NCI-H748 treated with DMSO at 0.1 percent for 48 hours (cell line): ENCODE results near the gene COX6A2.
A peak's percentile ranks its signal among the peaks of the same experiment; 100 is the strongest.

Experiments used
- DNase-seq: peaks from one replicate; lab custom pipeline; 2025; lab: John Stamatoyannopoulos, UW

COX6A2 gene

DNA sequence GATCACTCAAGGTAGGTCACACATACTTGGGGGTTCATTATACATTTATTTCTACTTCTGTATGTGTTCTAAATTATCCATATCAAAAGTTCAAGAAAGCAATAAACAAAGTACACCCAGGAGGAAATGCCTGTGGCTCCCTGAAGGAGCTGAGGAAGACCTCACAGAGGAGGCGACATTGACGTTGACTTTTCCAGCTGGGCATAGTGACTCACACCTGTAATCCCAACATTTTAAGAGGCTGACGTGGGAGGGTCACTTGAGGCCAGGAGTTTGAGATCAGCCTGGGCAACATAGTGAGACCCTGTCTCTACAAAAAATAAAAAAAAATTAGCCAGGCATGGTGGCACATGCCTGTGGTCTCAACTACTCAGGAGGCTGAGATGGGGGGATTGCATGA, 18.7 kb downstream of the COX6A2 start:
- no peak for DNase-seq

DNA sequence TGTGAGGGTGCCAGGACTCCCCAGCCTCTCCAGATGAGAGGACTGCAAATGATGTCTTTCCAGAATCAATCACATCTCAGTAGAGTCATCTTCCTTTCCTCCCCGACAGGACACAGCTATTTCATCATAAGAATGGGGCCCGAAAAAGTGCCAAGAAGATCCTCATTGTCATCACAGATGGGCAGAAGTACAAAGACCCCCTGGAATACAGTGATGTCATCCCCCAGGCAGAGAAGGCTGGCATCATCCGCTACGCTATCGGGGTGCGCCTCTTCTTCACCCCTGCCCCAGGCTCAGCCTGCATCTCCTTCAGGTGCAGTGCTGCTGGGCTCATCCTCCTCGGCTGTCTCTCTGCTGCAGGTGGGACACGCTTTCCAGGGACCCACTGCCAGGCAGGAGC, 20.8 kb downstream of the COX6A2 start:
- DNase-seq, result no peak

DNA sequence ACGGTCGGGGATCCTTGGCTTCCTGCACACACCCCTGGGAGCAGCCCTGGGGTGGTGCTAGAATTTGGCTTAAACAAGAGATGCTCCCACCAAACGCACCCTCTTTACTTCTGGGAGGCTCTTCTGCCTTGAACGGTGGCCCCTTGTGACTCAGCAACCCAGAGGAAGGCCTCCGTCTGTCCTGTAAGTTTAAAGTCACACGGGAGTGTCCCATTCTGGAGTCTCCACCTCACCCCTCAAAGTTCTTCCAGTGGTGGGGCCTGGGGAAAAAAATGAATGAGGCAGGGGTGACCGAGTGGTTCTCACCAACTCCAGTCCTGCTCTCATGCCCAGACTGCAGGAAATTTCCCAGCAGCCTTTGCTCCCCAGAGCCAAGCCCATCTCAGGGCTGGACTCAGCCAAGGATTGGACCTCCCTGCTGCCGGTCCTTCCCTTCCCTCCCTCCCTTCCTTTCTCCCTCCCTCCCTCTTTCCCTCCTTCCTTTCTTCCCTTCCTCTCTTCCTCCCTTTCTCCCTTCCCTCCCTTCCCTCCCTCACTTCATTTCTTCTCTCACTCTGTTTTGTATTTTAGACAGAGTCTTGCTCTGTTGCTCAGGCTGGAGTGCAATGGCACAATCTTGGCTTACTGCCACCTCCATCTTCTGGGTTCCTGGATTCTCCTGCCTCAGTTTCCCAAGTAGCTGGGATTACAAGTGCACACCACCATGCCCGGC, 23.7 kb downstream of the COX6A2 start:
- DNase-seq, result no peak

DNA sequence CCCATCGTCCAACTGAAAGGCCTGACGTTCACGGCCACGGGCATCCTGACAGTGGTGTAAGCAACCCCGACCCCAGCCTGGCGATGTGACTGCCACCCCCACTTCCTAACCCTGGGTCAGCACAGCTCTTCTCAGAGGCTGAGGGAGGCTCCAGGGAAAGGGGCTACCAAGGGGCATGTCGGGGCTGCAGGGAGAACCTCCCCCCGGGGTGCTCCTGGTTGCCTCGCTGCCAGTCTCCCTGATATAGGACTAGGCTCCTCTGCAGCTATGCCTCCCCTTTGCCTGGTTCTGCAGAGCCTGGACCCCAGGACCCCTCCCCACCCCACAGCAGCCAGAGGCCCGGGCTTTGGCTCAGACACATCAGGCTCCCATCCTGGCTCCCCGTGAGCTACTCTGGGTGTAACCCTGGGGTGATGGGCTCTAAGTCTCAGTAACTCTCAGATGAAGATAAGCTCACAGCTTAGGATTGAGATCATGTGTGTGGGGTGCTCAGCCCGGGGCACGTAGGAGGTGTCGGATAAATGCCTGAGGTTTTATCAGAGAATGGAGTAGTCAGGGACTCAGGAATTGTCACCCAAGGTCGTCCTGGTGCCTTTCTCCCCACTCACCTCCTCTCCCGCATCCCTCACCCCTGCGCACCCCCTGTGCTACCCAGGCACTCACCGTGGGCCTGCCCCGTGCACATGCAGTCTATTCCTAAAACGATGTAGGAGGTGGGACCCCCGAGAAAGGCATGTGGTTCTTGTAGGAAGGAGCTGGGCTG, 24.4 kb downstream of the COX6A2 start:
- DNase-seq, result no peak

DNA sequence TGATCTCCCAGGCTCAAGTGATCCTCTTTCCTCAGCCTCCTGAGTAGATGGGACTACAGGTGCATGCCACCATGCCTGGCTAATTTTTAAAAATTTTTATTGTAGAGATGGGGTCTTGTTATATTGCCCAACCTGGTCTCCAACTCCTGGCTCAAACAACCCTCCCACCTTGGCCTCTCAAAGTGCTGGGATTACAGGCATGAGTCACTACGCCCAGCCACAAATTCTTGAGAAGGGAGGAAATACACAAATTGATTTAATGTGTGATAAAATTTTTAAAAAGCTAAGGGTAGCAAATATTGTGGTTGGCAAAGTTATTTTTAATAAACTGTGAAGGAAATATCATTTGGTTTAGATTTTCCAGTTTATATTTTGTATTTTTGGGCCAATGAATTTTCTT, 25.5 kb downstream of the COX6A2 start:
- DNase-seq, result no peak

DNA sequence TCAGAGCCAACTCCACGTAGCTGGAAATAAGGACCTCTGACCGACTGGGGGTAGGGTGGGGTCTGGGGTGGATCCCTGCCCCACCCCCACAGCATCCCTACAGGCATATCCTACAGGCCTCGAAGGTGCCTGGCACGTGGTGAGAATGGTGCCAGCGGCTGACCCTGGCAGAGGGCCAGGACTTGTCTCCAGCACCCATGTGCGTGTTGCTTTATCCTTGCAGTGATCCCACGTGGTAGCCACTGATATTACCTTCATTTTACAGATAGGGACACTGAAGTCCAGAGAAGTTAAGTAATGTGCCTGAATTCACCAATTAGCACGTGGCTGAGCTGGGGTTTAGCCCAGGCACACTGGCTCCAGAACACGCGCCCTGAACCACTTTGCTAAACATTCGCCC, 26.7 kb downstream of the COX6A2 start:
- DNase-seq, result no peak

DNA sequence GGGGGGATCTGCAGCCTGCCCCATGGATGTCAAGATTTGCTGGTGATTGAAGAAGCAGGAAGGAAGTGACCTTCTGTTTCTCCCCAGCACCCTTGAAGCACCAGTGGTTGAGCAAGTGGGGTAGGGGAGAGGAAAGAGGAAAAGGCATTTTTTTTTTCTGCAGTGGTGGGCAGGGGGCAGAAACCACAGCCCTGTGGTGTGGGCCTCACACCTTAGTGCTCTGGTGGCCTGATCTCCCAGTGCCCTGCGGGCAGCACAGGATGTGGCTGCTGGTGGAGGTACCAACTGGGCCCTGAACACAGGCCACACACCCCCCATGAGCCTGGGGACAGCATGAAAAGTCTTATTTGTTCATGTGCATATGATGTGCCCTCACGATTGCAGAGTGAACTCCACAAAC, 28.0 kb downstream of the COX6A2 start:
- DNase-seq, result no peak

DNA sequence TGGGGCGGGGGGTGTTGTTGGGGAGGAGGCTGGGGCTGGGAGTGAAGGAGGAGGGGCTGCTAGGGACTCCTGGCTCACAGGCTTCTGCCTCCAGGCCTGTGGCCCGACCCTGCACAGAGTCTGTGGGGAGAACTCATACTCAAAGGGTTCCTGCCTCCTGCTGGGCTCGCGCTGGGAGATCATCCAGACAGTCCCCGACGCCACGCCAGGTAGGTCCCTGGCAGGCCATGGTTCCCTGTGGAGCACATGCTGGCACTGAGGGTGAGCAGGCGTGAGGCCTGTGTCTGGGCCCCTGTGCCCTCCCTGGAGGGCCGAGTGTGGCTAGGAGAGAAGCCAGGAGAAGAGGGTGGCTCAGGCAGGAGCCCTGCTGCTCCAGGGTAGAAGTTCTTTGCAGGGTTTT, 30.5 kb downstream of the COX6A2 start:
- DNase-seq, result no peak

DNA sequence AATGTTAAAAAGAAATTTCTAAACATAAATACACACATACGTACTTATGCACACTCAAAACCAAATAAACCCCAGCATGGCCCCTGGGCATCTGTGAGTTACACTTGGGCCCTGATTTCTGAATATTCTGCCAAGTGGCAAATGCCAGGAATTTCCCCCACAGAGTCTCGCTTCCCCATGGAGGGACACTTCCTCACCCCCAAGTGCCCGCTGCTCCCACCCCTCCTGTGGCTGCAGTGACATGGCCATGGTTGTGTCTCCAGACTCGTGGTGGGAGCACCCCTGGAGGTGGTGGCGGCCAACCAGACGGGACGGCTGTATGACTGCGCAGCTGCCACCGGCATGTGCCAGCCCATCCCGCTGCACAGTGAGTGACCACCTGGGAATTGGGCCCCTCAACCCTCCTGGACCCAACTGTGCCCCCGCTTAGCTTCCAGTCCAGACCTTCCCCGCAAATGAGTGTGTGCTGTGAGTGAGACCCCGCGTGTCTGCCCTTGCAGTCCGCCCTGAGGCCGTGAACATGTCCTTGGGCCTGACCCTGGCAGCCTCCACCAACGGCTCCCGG, 31.0 kb downstream of the COX6A2 start:
- DNase-seq, result no peak

DNA sequence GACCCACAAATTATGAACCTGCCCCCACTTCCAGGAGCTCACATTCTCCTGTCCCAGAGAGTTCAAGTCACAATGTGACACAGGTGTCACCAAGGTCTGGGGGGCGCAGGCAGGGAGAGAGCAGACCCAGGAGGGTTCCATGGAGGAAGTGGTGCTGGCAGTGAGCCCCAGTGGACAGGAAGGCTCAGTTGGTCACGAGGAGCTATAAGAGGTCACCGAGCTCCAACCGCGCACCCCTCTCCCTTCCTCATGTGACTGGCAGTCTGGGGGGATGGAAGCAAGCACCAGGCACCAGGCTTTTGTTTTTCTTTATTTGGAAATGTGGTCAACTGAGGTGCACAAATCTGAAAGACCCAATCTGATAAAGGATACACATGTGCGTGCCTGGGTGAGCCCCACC, 32.5 kb downstream of the COX6A2 start:
- DNase-seq, result no peak

DNA sequence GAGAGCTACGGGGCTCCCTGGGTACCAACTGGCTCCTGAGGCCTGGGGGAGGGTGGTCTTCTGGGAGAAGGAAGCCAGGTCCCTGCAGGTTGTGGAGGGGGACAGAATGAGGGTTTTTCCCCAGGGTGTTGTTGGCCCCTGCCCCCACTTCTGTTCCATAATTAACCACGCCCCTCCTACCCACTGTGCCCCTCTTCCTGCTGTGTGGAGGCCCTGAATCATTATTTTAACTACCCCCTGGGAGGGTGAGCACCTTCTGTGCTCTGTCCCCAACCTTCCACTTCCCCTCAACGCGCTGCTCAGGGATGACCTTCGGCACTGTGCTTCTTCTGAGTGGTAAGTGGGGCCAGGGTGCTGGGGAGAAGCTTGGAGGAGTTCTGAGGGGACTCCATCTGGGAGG, 35.1 kb downstream of the COX6A2 start, which contains the start of gene ITGAD:
ITGAD (plus strand) TSS at position 280 of the 400 bp plus-strand sequence; CDS start at position 306, 26 bp downstream.
- no peak for DNase-seq

DNA sequence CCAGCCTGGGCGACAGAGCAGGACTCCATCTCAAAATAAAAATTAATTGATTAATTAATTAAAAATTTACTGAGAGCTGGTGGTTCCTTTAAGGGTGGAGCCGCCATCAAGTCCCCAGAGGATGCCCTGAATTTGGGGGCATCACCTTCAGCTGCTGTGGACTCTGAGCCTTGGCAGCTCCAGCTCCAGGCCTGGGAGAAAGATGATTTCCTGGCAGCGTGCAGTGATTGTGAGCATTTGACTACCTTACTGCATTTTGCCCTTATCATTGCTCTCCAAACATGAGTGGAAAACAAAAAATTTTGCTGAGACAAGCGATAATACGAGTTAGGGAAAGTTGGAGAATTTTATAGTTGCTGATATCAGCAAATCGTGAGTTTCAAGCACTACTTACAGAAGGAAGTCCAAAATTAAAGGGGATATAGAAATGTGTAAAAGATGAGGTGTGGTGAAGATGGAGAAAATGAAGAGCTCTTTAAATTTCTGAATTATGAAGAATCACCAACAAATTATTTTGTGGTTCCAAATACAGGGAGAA, 37.6 kb downstream of the COX6A2 start:
- DNase-seq, result no peak

DNA sequence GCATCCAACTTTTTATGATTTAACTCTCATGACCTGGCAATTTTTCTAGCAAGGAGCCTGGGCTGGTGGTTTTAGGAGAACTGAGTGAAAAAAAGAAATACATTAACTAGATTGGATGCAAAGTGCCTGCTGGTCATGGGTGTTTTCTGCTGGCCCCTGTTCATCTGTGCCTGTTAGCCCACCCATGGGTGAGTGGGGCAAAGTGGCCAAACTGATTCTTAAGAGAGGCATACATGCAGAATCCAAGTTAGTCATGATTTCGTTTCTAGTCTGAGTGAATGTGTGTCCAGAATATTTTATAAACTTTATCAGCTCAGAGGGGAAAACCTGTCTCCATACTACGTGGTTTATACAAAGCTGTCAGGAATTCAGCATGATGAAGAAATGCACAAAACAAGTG, 39.6 kb downstream of the COX6A2 start:
- no peak for DNase-seq

DNA sequence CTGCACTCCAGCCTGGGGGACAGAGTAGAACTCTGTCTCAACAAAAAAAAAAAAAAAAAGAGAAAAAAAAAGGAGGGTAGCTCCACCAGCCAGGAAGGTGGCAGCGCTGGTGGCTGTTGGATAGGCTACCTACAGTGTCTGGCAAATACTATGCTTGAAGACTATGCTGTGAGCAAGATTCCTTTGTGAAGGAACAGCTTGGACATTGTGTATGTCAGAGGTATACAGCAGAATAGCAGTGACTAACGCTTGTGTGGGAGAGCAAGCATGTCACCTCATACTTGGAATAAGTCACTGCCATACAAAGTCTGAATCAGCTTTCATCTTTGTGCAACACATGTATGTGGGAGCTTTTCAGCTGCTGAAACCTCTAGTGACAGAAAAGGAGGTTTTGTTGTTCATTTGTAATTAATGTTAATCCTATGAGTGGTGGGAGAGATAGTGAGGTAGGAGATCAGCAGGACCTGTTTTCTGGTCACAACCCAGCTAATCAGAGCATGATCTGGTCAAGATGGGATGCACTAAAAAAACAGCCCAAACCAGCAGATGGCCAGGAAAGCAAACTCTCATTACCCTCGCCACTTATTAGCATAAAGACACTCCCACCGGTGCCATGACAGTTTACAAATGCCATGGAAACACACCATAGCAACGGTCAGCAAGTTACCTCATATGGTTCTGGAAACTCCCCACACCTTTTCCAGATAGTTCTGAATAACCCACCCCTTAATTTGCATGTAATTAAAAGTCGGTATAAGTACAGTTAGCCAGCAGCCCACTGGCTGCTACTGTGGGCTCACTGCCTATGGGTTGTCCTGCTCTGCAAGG, 41.8 kb downstream of the COX6A2 start:
- DNase-seq, result no peak

DNA sequence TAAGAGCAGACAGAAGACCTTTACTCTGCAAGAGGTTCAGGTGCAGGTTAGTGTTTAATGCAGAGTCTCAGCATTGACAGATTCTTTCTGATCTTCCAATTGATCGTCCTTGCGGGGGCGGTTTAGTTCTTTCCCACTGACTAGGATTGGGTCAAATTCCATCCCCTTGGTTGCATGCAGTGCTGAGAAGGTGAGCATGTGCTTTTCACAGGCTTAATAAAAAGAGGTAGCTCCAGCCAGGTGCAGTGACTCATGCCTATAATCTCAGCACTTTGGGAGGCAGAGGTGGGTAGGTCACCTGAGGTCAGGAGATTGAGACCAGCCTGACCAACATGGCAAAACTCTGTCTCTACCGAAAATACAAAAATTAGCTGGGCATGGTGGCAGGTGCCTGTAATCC, 42.5 kb downstream of the COX6A2 start:
- no peak for DNase-seq

DNA sequence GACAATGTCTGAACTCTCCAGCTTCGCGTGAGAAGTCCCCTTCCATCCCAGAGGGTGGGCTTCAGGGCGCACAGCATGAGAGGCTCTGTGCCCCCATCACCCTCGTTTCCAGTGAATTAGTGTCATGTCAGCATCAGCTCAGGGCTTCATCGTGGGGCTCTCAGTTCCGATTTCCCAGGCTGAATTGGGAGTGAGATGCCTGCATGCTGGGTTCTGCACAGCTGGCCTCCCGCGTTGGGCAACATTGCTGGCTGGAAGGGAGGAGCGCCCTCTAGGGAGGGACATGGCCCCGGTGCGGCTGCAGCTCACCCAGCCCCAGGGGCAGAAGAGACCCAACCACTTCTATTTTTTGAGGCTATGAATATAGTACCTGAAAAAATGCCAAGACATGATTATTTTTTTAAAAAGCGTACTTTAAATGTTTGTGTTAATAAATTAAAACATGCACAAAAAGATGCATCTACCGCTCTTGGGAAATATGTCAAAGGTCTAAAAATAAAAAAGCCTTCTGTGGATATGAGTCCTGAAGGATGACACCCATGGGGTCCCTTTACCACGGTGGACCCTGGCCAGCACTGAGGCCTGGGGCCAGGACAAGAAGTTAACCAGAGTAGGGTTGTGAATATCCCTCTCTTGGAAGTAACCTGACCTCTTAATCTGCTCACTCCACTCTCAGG, 45.5 kb downstream of the COX6A2 start:
- peak; percentile 3 for DNase-seq

DNA sequence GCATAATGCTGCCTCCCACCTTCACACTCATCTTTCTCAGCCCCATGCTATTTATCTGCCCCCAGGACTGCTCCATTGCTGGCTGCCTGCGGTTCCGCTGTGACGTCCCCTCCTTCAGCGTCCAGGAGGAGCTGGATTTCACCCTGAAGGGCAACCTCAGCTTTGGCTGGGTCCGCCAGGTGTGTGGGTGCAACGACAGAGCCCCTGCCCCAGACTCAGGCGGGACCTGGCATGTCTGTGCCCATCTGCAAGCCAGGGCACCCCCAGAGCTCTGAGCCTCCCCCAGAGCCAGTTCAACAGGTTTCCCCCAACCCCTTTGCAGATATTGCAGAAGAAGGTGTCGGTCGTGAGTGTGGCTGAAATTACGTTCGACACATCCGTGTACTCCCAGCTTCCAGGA, 48.0 kb downstream of the COX6A2 start:
- no peak for DNase-seq
